DND-41 (cell line): ENCODE results near the gene MTM1.

Source experiments
- ATAC-seq: fragments of 200-7000 bp; cut with Tn5 transposase; 3 replicates; pipeline ENCODE4 v1.9.1; 2021; ENCODE audit warnings: low read depth; ENCODE audit not compliant: insufficient read depth
- DNase-seq: peaks from one replicate; pipeline ENCODE4 v3.0.0-alpha.2; 2020
- H2AFZ ChIP-seq: 2 replicates; pipeline ENCODE4 v1.6.0; 2012; ENCODE audit warnings: low read depth, low read length
- H3K27ac ChIP-seq: 2 replicates; pipeline ENCODE4 v1.5.1; 2012; ENCODE audit warnings: low read length, inconsistent platforms
- H3K27me3 ChIP-seq: fragments of 200-600 bp; sonication (generic); 2 replicates; pipeline ENCODE4 v1.6.0; 2012; ENCODE audit warnings: low read length, mild to moderate bottlenecking, inconsistent platforms; ENCODE audit not compliant: insufficient read depth, poor library complexity
- H3K36me3 ChIP-seq: 2 replicates; pipeline ENCODE4 v1.5.1; 2012; ENCODE audit warnings: low read length, inconsistent platforms; ENCODE audit not compliant: insufficient read depth
- H3K4me1 ChIP-seq: 2 replicates; pipeline ENCODE4 v1.5.1; 2012; ENCODE audit warnings: mild to moderate bottlenecking, low read length; ENCODE audit not compliant: insufficient read depth
- H3K4me2 ChIP-seq: 2 replicates; pipeline ENCODE4 v1.6.0; 2012; ENCODE audit warnings: mild to moderate bottlenecking, moderate library complexity, low read length, inconsistent platforms; ENCODE audit not compliant: insufficient read depth
- H3K4me3 ChIP-seq, 2 experiments: fragments of 200-600 bp in 1 of 2; shearing (Covaris generic) in 1 of 2; 2 replicates each; pipeline ENCODE4 v1.5.1; 2012 to 2016; ENCODE audit warnings: inconsistent platforms in 2 of 2, low read length in 2 of 2, mild to moderate bottlenecking in 2 of 2, low read depth in 1 of 2, moderate library complexity in 1 of 2
- H3K79me2 ChIP-seq: 2 replicates; pipeline ENCODE4 v1.6.0; 2012; ENCODE audit warnings: low read length, inconsistent platforms; ENCODE audit not compliant: insufficient read depth
- H3K9ac ChIP-seq: 2 replicates; pipeline ENCODE4 v1.6.0; 2012; ENCODE audit warnings: low read depth, mild to moderate bottlenecking, inconsistent platforms, low read length, moderate library complexity
- H3K9me3 ChIP-seq: 2 replicates; pipeline ENCODE4 v1.5.1; 2012; ENCODE audit warnings: low read length, moderate library complexity, mild to moderate bottlenecking, inconsistent platforms; ENCODE audit not compliant: insufficient read depth, severe bottlenecking
- H4K20me1 ChIP-seq: 2 replicates; pipeline ENCODE4 v1.6.0; 2012; ENCODE audit warnings: low read length; ENCODE audit not compliant: insufficient read depth
- CTCF ChIP-seq: IDR thresholded peaks from 2 replicates; pipeline ENCODE4 v1.5.1; 2012; ENCODE audit warnings: borderline replicate concordance, low read length, moderate library complexity, mild to moderate bottlenecking; ENCODE audit not compliant: poor library complexity, severe bottlenecking; ENCODE audit errors: extremely low read depth
- EZH2 ChIP-seq: IDR thresholded peaks from 3 replicates; pipeline ENCODE4 v1.6.1; 2012; ENCODE audit warnings: borderline replicate concordance, low read depth, mild to moderate bottlenecking, moderate library complexity, low read length, inconsistent platforms; ENCODE audit not compliant: severe bottlenecking

Gene MTM1

GRCh38 chrX:150616863-150617198 lies 48.4 kb downstream of the MTM1 start:
- Histone ChIP-seq H2AFZ (no peak overlapping the region), H3K36me3 (peaks cover 25% of the 10 kb centered on the region; the same call in 1 of the 2 replicates), H3K4me2 (no peak overlapping the region), H3K4me3 (no peak overlapping the region), H3K27ac (no peak overlapping the region), H3K27me3 (no peaks in the 10 kb centered on the region), H3K9me3 (no peaks in the 10 kb centered on the region), H3K9ac (no peak overlapping the region), H4K20me1 (no peaks in the 10 kb centered on the region), H3K79me2 (no peaks in the 10 kb centered on the region), H3K4me1 (no peaks in the 10 kb centered on the region)
- DNase-seq (no peak), ATAC-seq (no peak)
- TF ChIP-seq CTCF, result no peak
- TF ChIP-seq EZH2, result no peak

- no peak for DNase-seq
Measured at GRCh38 chrX:150621652-150622051, 53.2 kb downstream of the MTM1 start.

GRCh38 chrX:150623583-150623982 lies 55.2 kb downstream of the MTM1 start:
- Histone ChIP-seq H3K4me2 (no peak overlapping the region), H3K36me3 (peaks cover 32% of the 10 kb centered on the region; the same call in 1 of the 2 replicates), H3K79me2 (no peaks in the 10 kb centered on the region), H3K9ac (no peak overlapping the region), H3K4me1 (no peaks in the 10 kb centered on the region), H3K9me3 (no peaks in the 10 kb centered on the region), H4K20me1 (no peaks in the 10 kb centered on the region), H2AFZ (no peak overlapping the region), H3K4me3 (no peak overlapping the region), H3K27me3 (no peaks in the 10 kb centered on the region), H3K27ac (no peak overlapping the region)
- no peak for TF ChIP-seq CTCF
- no peak for TF ChIP-seq EZH2
- DNase-seq, result no peak
- no peak for ATAC-seq

More at GRCh38 chrX:150621652-150622051, 53.2 kb downstream of the MTM1 start:
- Histone ChIP-seq H3K27me3 (no peaks in the 10 kb centered on the region), H3K9ac (no peak overlapping the region), H3K4me2 (no peak overlapping the region), H3K4me3 (no peak overlapping the region), H3K27ac (no peak overlapping the region), H2AFZ (no peak overlapping the region), H3K9me3 (no peaks in the 10 kb centered on the region), H3K36me3 (peaks cover 30% of the 10 kb centered on the region; the same call in 1 of the 2 replicates), H3K4me1 (no peaks in the 10 kb centered on the region), H3K79me2 (no peaks in the 10 kb centered on the region), H4K20me1 (no peaks in the 10 kb centered on the region)
- no peak for ATAC-seq
- TF ChIP-seq EZH2 (no peak), CTCF (no peak)

- no peak for TF ChIP-seq EZH2
- no peak for TF ChIP-seq CTCF
- no peak overlapping the region for H3K4me2 ChIP-seq
- no peaks in the 10 kb centered on the region for H3K79me2 ChIP-seq
- H3K27ac ChIP-seq, result no peak overlapping the region
- H3K4me3 ChIP-seq, result no peak overlapping the region
- DNase-seq (no peak), ATAC-seq (no peak)
- H2AFZ ChIP-seq, result no peak overlapping the region
- no peak overlapping the region for H3K9ac ChIP-seq
- H4K20me1 ChIP-seq, result no peaks in the 10 kb centered on the region
- H3K9me3 ChIP-seq, result no peaks in the 10 kb centered on the region
- H3K4me1 ChIP-seq, result no peaks in the 10 kb centered on the region
- H3K36me3 ChIP-seq, result peaks cover 30% of the 10 kb centered on the region; the same call in 1 of the 2 replicates
- no peaks in the 10 kb centered on the region for H3K27me3 ChIP-seq
Measured at GRCh38 chrX:150625097-150625496, 56.7 kb downstream of the MTM1 start.
